T-helper 2 cell treated with Interferon-gamma antibody and Interleukin-4, amounts not matched to agents 5 μg/mL and 100 μg/mL, for 36 hours (primary cell): ENCODE results near the gene ASXL1.
A peak's percentile ranks its signal among the peaks of the same experiment; 100 is the strongest.
"Not testable (repeated sequence)": the region's sequence is repeated elsewhere in the genome, so short reads cannot be mapped to it uniquely, and the experiment has no call there.

Experiments used
- DNase-seq: peaks from one replicate; pipeline ENCODE4 v3.0.0; 2021; ENCODE audit warnings: low spot score
- H3K27ac Mint-ChIP-seq: one replicate; pipeline ENCODE4 v1.8.0; 2021; ENCODE audit warnings: mild to moderate bottlenecking, mixed read lengths
- H3K27me3 Mint-ChIP-seq: one replicate; pipeline ENCODE4 v1.8.0; 2021; ENCODE audit warnings: low read depth, mixed read lengths
- H3K36me3 Mint-ChIP-seq: one replicate; pipeline ENCODE4 v1.8.0; 2021; ENCODE audit warnings: low read depth, mixed read lengths
- H3K4me1 Mint-ChIP-seq: one replicate; pipeline ENCODE4 v1.8.0; 2021; ENCODE audit warnings: low read depth, mixed read lengths
- H3K4me3 Mint-ChIP-seq: one replicate; pipeline ENCODE4 v1.8.0; 2022; ENCODE audit warnings: mild to moderate bottlenecking, moderate library complexity, mixed read lengths
- H3K9me3 Mint-ChIP-seq: one replicate; pipeline ENCODE4 v1.8.0; 2021; ENCODE audit warnings: mixed read lengths

The ASXL1 gene

GRCh38 chr20:32360333-32360634 lies 2.2 kb downstream of the ASXL1 start:
- Mint-ChIP-seq H3K9me3 (no peaks in the 10 kb centered on the region), H3K4me1 (peaks cover 60% of the 10 kb centered on the region), H3K36me3 (peaks cover 27% of the 10 kb centered on the region), H3K27me3 (no peaks in the 10 kb centered on the region), H3K27ac (peak overlapping the region; percentile 64), H3K4me3 (peak overlapping the region; percentile 94)
- DNase-seq: no peak

DNA sequence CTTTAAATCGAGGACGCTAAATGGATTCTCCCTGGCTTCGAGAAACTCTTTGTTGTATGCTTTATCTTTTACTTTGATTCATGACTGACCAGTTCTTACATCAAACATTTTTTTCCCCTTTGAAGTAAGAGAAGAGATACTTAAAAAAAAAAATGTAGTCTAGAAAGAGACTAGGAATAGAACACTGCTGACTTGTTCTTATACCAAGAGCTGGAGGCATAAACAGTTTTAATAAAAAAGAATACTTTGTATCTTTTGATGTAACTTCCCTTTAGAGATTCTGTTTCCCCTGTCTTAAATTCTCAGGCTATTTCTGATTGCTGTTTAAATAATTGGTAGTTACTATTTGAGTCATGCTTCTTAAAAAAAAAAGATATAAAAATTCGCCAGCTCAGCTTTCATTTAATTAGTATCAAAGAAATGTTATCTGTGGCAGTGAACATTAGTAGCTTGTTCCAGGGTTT lies 4.8 kb downstream of the ASXL1 start:
- Mint-ChIP-seq H3K4me1 (peaks cover 69% of the 10 kb centered on the region), H3K9me3 (no peaks in the 10 kb centered on the region), H3K36me3 (peaks cover 40% of the 10 kb centered on the region), H3K27ac (no peak overlapping the region), H3K4me3 (peak overlapping the region; percentile 16), H3K27me3 (no peaks in the 10 kb centered on the region)
- DNase-seq: no peak

DNA sequence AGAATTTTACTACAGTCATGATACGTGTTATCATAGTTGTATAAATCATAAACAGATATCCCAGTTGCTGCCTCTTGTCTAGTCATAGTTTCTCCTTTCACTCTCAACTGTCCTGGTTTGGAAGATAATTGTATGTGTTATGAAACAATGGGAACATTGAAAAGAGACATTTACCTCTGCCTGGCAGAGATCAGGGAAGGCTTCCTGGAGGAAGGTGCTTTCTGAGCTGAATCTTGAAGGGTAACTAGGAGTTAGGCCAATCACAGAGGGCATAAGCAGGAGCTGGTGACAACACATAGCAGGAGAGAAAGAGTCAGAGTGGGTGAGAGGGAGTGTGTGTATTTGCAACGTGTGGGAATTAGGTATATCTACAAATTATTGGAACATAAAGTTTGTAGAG lies 5.4 kb downstream of the ASXL1 start:
- peak overlapping the region; percentile 16 for H3K4me3 Mint-ChIP-seq
- no peaks in the 10 kb centered on the region for H3K9me3 Mint-ChIP-seq
- no peaks in the 10 kb centered on the region for H3K27me3 Mint-ChIP-seq

DNA sequence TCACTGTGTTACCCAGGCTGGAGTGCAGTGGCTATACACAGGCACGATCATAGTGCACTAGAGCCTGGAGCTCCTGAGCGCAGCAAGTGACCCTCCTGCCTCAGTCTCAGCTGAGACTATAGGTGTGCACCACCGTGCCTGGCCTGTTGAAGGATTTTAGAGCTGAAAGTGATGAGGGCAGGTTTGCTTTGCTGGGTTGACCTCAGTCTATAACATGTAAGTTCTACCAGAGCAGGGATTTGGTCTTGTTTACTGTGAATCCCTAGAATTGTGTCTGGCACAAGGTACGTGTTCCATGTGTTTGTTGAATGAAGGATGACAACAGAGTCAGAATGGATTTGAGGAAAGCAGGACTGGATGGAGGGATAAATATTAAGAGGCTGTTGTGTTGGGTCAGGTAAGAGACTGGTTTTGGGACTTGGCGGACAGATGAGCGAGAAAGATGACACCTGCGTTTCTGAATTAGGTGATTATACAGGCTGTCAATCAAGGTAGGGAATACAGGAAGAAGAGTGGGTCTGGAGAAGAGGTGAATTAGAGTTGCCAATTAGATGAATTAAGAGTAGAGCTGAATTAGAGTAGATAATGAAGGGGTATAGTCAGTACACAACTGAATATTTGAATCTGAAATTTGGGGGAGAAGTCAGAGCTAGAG lies 6.5 kb downstream of the ASXL1 start:
- peaks cover 74% of the 10 kb centered on the region for H3K4me1 Mint-ChIP-seq
- H3K27ac Mint-ChIP-seq: no peak overlapping the region
- H3K27me3 Mint-ChIP-seq: no peaks in the 10 kb centered on the region
- DNase-seq: no peak
- H3K4me3 Mint-ChIP-seq: no peak overlapping the region
- no peaks in the 10 kb centered on the region for H3K9me3 Mint-ChIP-seq
- H3K36me3 Mint-ChIP-seq: peaks cover 45% of the 10 kb centered on the region

More for the DNA sequence above, 5.4 kb downstream of the ASXL1 start:
- H3K36me3 Mint-ChIP-seq: peaks cover 45% of the 10 kb centered on the region
- H3K4me1 Mint-ChIP-seq: peaks cover 74% of the 10 kb centered on the region
- no peak for DNase-seq
- H3K27ac Mint-ChIP-seq: peak overlapping the region; percentile 55

DNA sequence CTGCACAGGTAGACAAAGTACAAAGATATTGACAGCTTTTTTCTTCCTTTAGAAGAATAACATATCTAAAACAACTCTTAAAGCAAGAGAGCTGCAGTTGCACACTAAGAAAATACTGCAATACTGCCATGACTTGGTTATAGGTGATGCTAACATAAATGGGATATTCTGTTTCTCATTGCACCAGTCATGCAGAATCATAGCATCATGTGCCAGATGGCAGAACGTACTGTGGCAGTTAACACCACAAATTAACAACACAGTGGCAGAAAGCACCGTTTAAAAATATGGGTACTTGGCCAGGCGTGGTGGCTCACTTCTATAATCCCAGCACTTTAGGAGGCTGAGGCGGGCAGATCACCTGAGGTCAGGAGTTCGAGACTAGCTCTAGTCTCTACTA lies 7.4 kb downstream of the ASXL1 start:
- H3K27ac Mint-ChIP-seq: no peak overlapping the region
- H3K4me1 Mint-ChIP-seq: peaks cover 67% of the 10 kb centered on the region
- no peak overlapping the region for H3K4me3 Mint-ChIP-seq
- H3K27me3 Mint-ChIP-seq: no peaks in the 10 kb centered on the region
- no peaks in the 10 kb centered on the region for H3K9me3 Mint-ChIP-seq
- H3K36me3 Mint-ChIP-seq: peaks cover 45% of the 10 kb centered on the region
- no peak for DNase-seq

DNA sequence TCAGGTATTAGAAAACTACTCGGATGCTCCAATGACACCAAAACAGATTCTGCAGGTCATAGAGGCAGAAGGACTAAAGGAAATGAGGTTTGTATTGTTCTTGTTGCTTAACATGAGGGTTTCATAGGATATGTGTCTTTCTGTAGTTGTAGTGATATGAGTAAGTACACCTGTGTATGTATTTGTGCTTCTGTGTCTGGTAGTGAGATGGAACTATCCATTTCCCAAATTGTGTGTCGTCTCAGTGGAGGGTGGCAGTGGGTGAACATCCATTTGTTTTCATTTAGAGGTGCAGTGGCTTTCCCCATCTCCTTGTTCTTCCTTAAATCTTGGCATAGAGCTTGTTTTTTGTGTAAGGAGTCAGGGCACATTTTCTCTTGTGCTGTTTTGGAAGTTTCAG lies 8.2 kb downstream of the ASXL1 start:
- H3K9me3 Mint-ChIP-seq: no peaks in the 10 kb centered on the region
- H3K27ac Mint-ChIP-seq: no peak overlapping the region
- H3K27me3 Mint-ChIP-seq: no peaks in the 10 kb centered on the region
- no peak overlapping the region for H3K4me3 Mint-ChIP-seq
- H3K4me1 Mint-ChIP-seq: peaks cover 65% of the 10 kb centered on the region
- H3K36me3 Mint-ChIP-seq: peaks cover 43% of the 10 kb centered on the region
- no peak for DNase-seq

GRCh38 chr20:32368323-32368722 lies 10.2 kb downstream of the ASXL1 start:
- peaks cover 50% of the 10 kb centered on the region for H3K4me1 Mint-ChIP-seq

DNA sequence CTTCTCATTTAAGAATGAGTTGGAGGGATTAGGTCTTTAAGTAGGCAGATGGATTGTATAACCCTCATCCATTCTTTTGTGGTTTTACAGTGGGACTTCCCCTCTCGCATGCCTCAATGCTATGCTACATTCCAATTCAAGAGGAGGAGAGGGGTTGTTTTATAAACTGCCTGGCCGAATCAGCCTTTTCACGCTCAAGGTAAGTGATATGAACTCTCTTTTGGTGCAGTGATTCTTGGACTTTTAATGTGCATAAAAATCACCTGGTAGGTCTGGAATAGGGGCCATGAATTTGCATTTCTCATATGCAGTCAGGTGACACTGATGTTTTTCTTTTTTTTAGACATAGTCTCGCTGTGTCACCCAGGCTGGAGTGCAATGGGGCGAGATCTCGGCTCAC lies 10.8 kb downstream of the ASXL1 start:
- H3K4me3 Mint-ChIP-seq: no peak overlapping the region
- no peaks in the 10 kb centered on the region for H3K9me3 Mint-ChIP-seq
- H3K36me3 Mint-ChIP-seq: peaks cover 32% of the 10 kb centered on the region
- no peak overlapping the region for H3K27ac Mint-ChIP-seq
- no peaks in the 10 kb centered on the region for H3K27me3 Mint-ChIP-seq
- H3K4me1 Mint-ChIP-seq: peaks cover 44% of the 10 kb centered on the region
- DNase-seq: no peak

More at GRCh38 chr20:32368323-32368722, 10.2 kb downstream of the ASXL1 start:
- H3K27me3 Mint-ChIP-seq: no peaks in the 10 kb centered on the region
- H3K27ac Mint-ChIP-seq: no peak overlapping the region
- peaks cover 38% of the 10 kb centered on the region for H3K36me3 Mint-ChIP-seq
- DNase-seq: no peak
- H3K9me3 Mint-ChIP-seq: no peaks in the 10 kb centered on the region
- no peak overlapping the region for H3K4me3 Mint-ChIP-seq

- Mint-ChIP-seq H3K27ac (no peak overlapping the region), H3K36me3 (peaks cover 35% of the 10 kb centered on the region), H3K4me3 (no peak overlapping the region), H3K4me1 (peaks cover 29% of the 10 kb centered on the region), H3K9me3 (no peaks in the 10 kb centered on the region), H3K27me3 (no peaks in the 10 kb centered on the region)
- DNase-seq: no peak
Measured at GRCh38 chr20:32370897-32371296, 12.8 kb downstream of the ASXL1 start.

DNA sequence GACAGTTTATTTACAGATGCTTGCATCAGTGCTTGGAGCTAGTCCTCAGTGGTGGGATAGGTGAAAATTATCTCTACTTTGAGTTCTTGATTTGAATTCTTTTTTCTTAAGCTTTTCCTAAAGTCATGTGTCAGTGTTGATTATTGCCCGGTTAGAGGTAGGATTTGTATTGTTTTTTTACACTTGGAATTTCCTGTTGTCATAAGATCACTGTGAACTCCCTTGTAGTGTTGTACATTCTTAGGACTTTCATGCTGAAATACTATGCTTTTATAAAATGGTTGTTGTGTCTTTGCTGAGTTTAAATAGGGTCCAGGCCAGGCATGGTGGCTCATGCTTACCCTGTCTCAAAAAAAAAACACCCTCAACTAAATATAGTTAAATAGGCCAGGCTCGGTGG lies 20.3 kb downstream of the ASXL1 start:
- Mint-ChIP-seq H3K9me3 (no peaks in the 10 kb centered on the region), H3K36me3 (peaks cover 20% of the 10 kb centered on the region), H3K27me3 (no peaks in the 10 kb centered on the region), H3K27ac (no peak overlapping the region), H3K4me1 (peaks cover 3% of the 10 kb centered on the region), H3K4me3 (no peak overlapping the region)
- no peak for DNase-seq

GRCh38 chr20:32380037-32380436 lies 21.9 kb downstream of the ASXL1 start:
- Mint-ChIP-seq H3K36me3 (peaks cover 23% of the 10 kb centered on the region), H3K4me1 (peaks cover 15% of the 10 kb centered on the region)
- H3K27ac Mint-ChIP-seq, DNase-seq, H3K27me3 Mint-ChIP-seq, H3K4me3 Mint-ChIP-seq, H3K9me3 Mint-ChIP-seq: not testable (repeated sequence)

- Mint-ChIP-seq H3K27me3 (no peaks in the 10 kb centered on the region), H3K4me3 (no peak overlapping the region), H3K36me3 (peaks cover 23% of the 10 kb centered on the region), H3K4me1 (peaks cover 21% of the 10 kb centered on the region), H3K9me3 (no peaks in the 10 kb centered on the region), H3K27ac (no peak overlapping the region)
- no peak for DNase-seq
Measured at GRCh38 chr20:32380745-32381144, 22.6 kb downstream of the ASXL1 start.

DNA sequence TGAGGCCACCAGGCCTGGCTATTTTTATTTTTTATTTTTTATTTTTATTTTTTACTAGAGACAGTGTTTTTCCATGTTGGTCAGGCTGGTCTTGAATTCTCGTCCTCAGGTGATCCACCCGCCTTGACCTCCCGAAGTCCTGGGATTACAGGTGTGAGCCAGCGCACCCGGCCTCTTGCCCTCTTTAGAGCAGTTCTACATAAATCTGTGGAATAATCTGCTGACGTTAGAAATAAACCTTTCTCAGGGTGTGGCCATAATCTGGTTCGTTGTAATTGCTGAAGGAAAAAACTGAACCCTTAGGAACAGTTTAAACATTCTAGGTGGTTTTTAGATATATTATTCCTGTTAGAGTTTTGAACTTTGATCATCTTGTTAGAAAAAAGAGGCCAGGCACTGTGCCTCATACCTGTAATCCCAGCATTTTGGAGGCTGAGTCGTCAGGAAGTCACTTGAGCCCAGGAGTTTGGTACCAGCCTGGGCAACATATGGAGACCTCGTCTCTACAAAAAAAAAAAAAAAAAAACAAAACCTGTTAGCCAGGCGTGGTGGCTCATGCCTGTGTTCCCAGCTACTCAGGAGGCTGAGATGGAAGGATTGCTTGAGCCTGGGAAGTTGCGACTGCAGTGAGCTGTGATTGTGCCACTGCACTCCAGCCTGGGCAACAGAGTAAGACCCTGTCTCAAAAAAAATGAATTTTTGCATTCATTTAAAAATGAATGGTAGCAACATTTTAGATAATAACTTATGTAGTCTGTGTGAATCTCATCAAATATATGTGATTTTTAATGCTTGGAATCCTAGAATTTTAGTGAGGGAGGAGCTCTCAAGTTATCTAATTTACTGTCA lies 24.2 kb downstream of the ASXL1 start:
- H3K27ac Mint-ChIP-seq: no peak overlapping the region
- no peak overlapping the region for H3K4me3 Mint-ChIP-seq
- H3K9me3 Mint-ChIP-seq: no peaks in the 10 kb centered on the region
- no peak for DNase-seq
- peaks cover 31% of the 10 kb centered on the region for H3K4me1 Mint-ChIP-seq
- no peaks in the 10 kb centered on the region for H3K27me3 Mint-ChIP-seq
- peaks cover 27% of the 10 kb centered on the region for H3K36me3 Mint-ChIP-seq

DNA sequence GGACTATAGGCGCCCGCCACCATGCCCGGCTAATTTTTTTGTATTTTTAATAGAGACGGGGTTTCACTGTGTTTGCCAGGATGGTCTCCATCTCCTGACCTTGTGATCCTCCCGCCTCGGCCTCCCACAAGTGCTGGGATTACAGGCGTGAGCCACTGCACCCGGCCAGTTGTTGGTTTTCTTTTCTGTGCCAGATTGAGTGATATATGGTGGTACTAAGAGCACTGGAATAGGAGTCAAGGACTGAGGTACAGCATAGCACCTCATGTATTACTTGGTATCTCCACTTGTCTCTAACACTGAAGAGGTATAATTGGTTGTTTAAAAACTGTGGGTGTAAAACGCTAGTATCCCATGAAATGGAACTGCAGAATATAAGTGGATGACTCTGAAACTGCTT lies 25.3 kb downstream of the ASXL1 start:
- not testable (repeated sequence) for H3K4me3 Mint-ChIP-seq, H3K27me3 Mint-ChIP-seq, H3K9me3 Mint-ChIP-seq, H3K27ac Mint-ChIP-seq, DNase-seq
- Mint-ChIP-seq H3K36me3 (peaks cover 27% of the 10 kb centered on the region), H3K4me1 (peaks cover 36% of the 10 kb centered on the region)
